Measurements from ENCODE around the gene UBE2H.

The UBE2H gene

GRCh38 chr7:129784437-129784782 lies 168.3 kb downstream of the UBE2H start:
- no peak for DNase-seq

GRCh38 chr7:129783584-129783919 lies 169.2 kb downstream of the UBE2H start:
- no peak for DNase-seq

GRCh38 chr7:129782818-129783583 lies 169.8 kb downstream of the UBE2H start:
- no peak for DNase-seq

GRCh38 chr7:129781928-129782817 lies 170.6 kb downstream of the UBE2H start:
- no peak for DNase-seq

GRCh38 chr7:129780974-129781927 lies 171.5 kb downstream of the UBE2H start:
- DNase-seq, result peak; percentile 20

Data from DMS153 (cell line).